ENCODE results near the gene AP3M1. TPM values are rescaled to one million over a fixed set of nuclear protein-coding genes. Genes with fewer than 3 reads are reported as not detected.
A peak's percentile ranks its signal among the peaks of the same experiment; 100 is the strongest.

Gene AP3M1
- polyA plus RNA-seq, 3 donors = 17.5 to 32.0 (median 23.2) TPM

GRCh38 chr10:74079028-74079935, 71.3 kb downstream of the AP3M1 start:
- no peaks in the 10 kb centered on the region for H3K27me3 Mint-ChIP-seq (ENCODE audit: low read depth in 3 of 3)
- Histone ChIP-seq H3K4me2 (replicated peaks; ENCODE audit: extremely low read depth, low read length, poor library complexity, severe bottlenecking) (no peak overlapping the region), H3K4me1 (ENCODE audit: control insufficient read depth in 1 of 2, insufficient read depth in 2 of 2, low read length in 2 of 2) (no peaks in the 10 kb centered on the region), H3K27me3 (ENCODE audit: control insufficient read depth in 2 of 2, insufficient read depth in 2 of 2, low read length in 2 of 2) (no peaks in the 10 kb centered on the region), H4K20me1 (ENCODE audit: insufficient read depth, low read length) (peaks cover 71% of the 10 kb centered on the region), H3K4me3 (replicated peaks in 1 of 3; ENCODE audit: low read depth in 2 of 3, low read length in 3 of 3) (no peak overlapping the region), H3K9me3 (replicated peaks in 1 of 2; ENCODE audit: control insufficient read depth in 1 of 2, insufficient read depth in 1 of 2, low read length in 2 of 2) (no peaks in the 10 kb centered on the region), H3K9ac (ENCODE audit: insufficient read depth, low read length, poor library complexity, severe bottlenecking) (no peak overlapping the region), H2AFZ (ENCODE audit: insufficient read depth, low read depth, low read length, poor library complexity, severe bottlenecking) (no peak overlapping the region), H3K36me3 (replicated peaks in 1 of 2; ENCODE audit: control insufficient read depth in 1 of 2, insufficient read depth in 2 of 2, low read length in 2 of 2) (peaks cover 45 to 79% of the 10 kb centered on the region in 2 donors), H3K27ac (ENCODE audit: low read depth in 1 of 2, low read length in 2 of 2) (peak overlapping the region in 1 of 2 donors; percentile 23), H3K79me2 (ENCODE audit: insufficient read depth, low read length) (peaks cover 18% of the 10 kb centered on the region)
- peaks cover 47 to 71% of the 10 kb centered on the region in 2 donors for H3K36me3 Mint-ChIP-seq
- no peak for TF ChIP-seq CTCF (IDR thresholded peaks at IDR 0.05)
- H3K27ac Mint-ChIP-seq = peak overlapping the region in 3 of 7 donors; percentile 17 to 63 (median 21)
- WGBS (ENCODE audit: insufficient coverage) = no CpG with 5 or more reads among the region's 4 CpGs
- H3K9me3 Mint-ChIP-seq = no peaks in the 10 kb centered on the region
- peaks cover 17% of the 10 kb centered on the region for H3K4me1 Mint-ChIP-seq
- intact Hi-C loops (cut with micrococcal nuclease) = loop anchor here in 1 of 2 donors (10.0 kb wide), 1 partner anchor 114 kb away; no protein-coding TSS in a partner anchor
- no peak overlapping the region for H3K4me3 Mint-ChIP-seq
- no peak for DNase-seq

- Histone ChIP-seq H3K4me2 (replicated peaks; ENCODE audit: extremely low read depth, low read length, poor library complexity, severe bottlenecking) (no peak overlapping the region), H3K27me3 (ENCODE audit: control insufficient read depth in 2 of 2, insufficient read depth in 2 of 2, low read length in 2 of 2) (no peaks in the 10 kb centered on the region), H3K4me1 (ENCODE audit: control insufficient read depth in 1 of 2, insufficient read depth in 2 of 2, low read length in 2 of 2) (no peaks in the 10 kb centered on the region), H4K20me1 (ENCODE audit: insufficient read depth, low read length) (peaks cover 78% of the 10 kb centered on the region), H3K9me3 (replicated peaks in 1 of 2; ENCODE audit: control insufficient read depth in 1 of 2, insufficient read depth in 1 of 2, low read length in 2 of 2) (no peaks in the 10 kb centered on the region), H3K79me2 (ENCODE audit: insufficient read depth, low read length) (peaks cover 16% of the 10 kb centered on the region), H3K36me3 (replicated peaks in 1 of 2; ENCODE audit: control insufficient read depth in 1 of 2, insufficient read depth in 2 of 2, low read length in 2 of 2) (peaks cover 51 to 79% of the 10 kb centered on the region in 2 donors), H2AFZ (ENCODE audit: insufficient read depth, low read depth, low read length, poor library complexity, severe bottlenecking) (no peak overlapping the region), H3K9ac (ENCODE audit: insufficient read depth, low read length, poor library complexity, severe bottlenecking) (no peak overlapping the region), H3K4me3 (replicated peaks in 1 of 3; ENCODE audit: low read depth in 2 of 3, low read length in 3 of 3) (no peak overlapping the region), H3K27ac (ENCODE audit: low read depth in 1 of 2, low read length in 2 of 2) (peak overlapping the region in 1 of 2 donors; percentile 23)
- no peaks in the 10 kb centered on the region for H3K9me3 Mint-ChIP-seq
- WGBS (ENCODE audit: insufficient coverage) = no CpG with 5 or more reads among the region's 1 CpG
- H3K4me1 Mint-ChIP-seq = peaks cover 17% of the 10 kb centered on the region
- no peak overlapping the region for H3K4me3 Mint-ChIP-seq
- TF ChIP-seq CTCF (IDR thresholded peaks at IDR 0.05) = no peak
- H3K27ac Mint-ChIP-seq = peak overlapping the region in 3 of 7 donors; percentile 23 to 69 (median 37)
- intact Hi-C loops (cut with micrococcal nuclease) = loop anchor here in 1 of 2 donors (10.0 kb wide), 1 partner anchor 113 kb away; no protein-coding TSS in a partner anchor
- DNase-seq = peak in 1 of 3 donors; percentile 28
- peaks cover 55 to 73% of the 10 kb centered on the region in 2 donors for H3K36me3 Mint-ChIP-seq
- H3K27me3 Mint-ChIP-seq (ENCODE audit: low read depth in 3 of 3) = no peaks in the 10 kb centered on the region
Observed at GRCh38 chr10:74078037-74078436, 72.6 kb downstream of the AP3M1 start.
